ENCODE measurements around the gene BBS2. TPM values are rescaled to one million over a fixed set of nuclear protein-coding genes. Genes with fewer than 3 reads are reported as not detected.

BBS2 gene
- total RNA-seq, 1 donor from 2014 or later: 29.0 TPM

- Histone ChIP-seq H3K4me3 (ENCODE audit: insufficient read depth, low read depth, low read length) (no peak overlapping the region), H4K20me1 (ENCODE audit: insufficient read depth, low read length) (no peaks in the 10 kb centered on the region), H3K27me3 (ENCODE audit: insufficient read depth, low read length) (peaks cover 7% of the 10 kb centered on the region), H3K4me1 (ENCODE audit: insufficient read depth, low read length) (no peaks in the 10 kb centered on the region), H3K9ac (ENCODE audit: low read length) (no peak overlapping the region), H2AFZ (ENCODE audit: low read depth, low read length) (no peak overlapping the region), H3K36me3 (ENCODE audit: insufficient read depth, low read length) (no peaks in the 10 kb centered on the region), H3K4me2 (ENCODE audit: low read length) (no peak overlapping the region), H3K9me3 (ENCODE audit: insufficient read depth, low read depth, low read length) (no peaks in the 10 kb centered on the region), H3K79me2 (ENCODE audit: insufficient read depth, low read length) (no peaks in the 10 kb centered on the region), H3K27ac (ENCODE audit: low read depth, low read length) (no peak overlapping the region)
- Mint-ChIP-seq H3K27me3 (ENCODE audit: low read depth, unreplicated experiment) (peaks cover 49% of the 10 kb centered on the region), H3K9me3 (ENCODE audit: unreplicated experiment) (no peaks in the 10 kb centered on the region), H3K36me3 (ENCODE audit: low read depth, unreplicated experiment) (peaks cover 4% of the 10 kb centered on the region), H3K4me3 (ENCODE audit: unreplicated experiment) (no peak overlapping the region), H3K4me1 (ENCODE audit: low read depth, unreplicated experiment) (no peaks in the 10 kb centered on the region), H3K27ac (ENCODE audit: unreplicated experiment) (no peak overlapping the region)
- TF ChIP-seq CTCF (IDR thresholded peaks at IDR 0.05; ENCODE audit: insufficient read depth, low read depth, low read length): no peak
- no peak for TF ChIP-seq EZH2 (IDR thresholded peaks at IDR 0.05; ENCODE audit: insufficient read depth, low read length)
- no peak for FAIRE-seq
- no peak for DNase-seq (ENCODE audit: low read depth)
Observed at GRCh38 chr16:56538331-56538730, 18.5 kb upstream of the BBS2 start.

- no peaks in the 10 kb centered on the region for H3K36me3 Mint-ChIP-seq (ENCODE audit: low read depth, unreplicated experiment)
- no peak overlapping the region for H2AFZ ChIP-seq (ENCODE audit: low read depth, low read length)
- H3K4me3 Mint-ChIP-seq (ENCODE audit: unreplicated experiment): no peak overlapping the region
- no peaks in the 10 kb centered on the region for H4K20me1 ChIP-seq (ENCODE audit: insufficient read depth, low read length)
- no peak overlapping the region for H3K4me3 ChIP-seq (ENCODE audit: insufficient read depth, low read depth, low read length)
- H3K4me1 ChIP-seq (ENCODE audit: insufficient read depth, low read length): no peaks in the 10 kb centered on the region
- FAIRE-seq (no peak), DNase-seq (ENCODE audit: low read depth) (no peak)
- TF ChIP-seq CTCF (IDR thresholded peaks at IDR 0.05; ENCODE audit: insufficient read depth, low read depth, low read length): no peak
- TF ChIP-seq EZH2 (IDR thresholded peaks at IDR 0.05; ENCODE audit: insufficient read depth, low read length): no peak
- no peaks in the 10 kb centered on the region for H3K79me2 ChIP-seq (ENCODE audit: insufficient read depth, low read length)
- no peak overlapping the region for H3K27ac ChIP-seq (ENCODE audit: low read depth, low read length)
- H3K27me3 Mint-ChIP-seq (ENCODE audit: low read depth, unreplicated experiment): peaks cover 44% of the 10 kb centered on the region
- H3K4me1 Mint-ChIP-seq (ENCODE audit: low read depth, unreplicated experiment): no peaks in the 10 kb centered on the region
- H3K27ac Mint-ChIP-seq (ENCODE audit: unreplicated experiment): no peak overlapping the region
- no peak overlapping the region for H3K9ac ChIP-seq (ENCODE audit: low read length)
- no peaks in the 10 kb centered on the region for H3K36me3 ChIP-seq (ENCODE audit: insufficient read depth, low read length)
- H3K27me3 ChIP-seq (ENCODE audit: insufficient read depth, low read length): peaks cover 7% of the 10 kb centered on the region
- H3K9me3 Mint-ChIP-seq (ENCODE audit: unreplicated experiment): no peaks in the 10 kb centered on the region
- no peak overlapping the region for H3K4me2 ChIP-seq (ENCODE audit: low read length)
- H3K9me3 ChIP-seq (ENCODE audit: insufficient read depth, low read depth, low read length): no peaks in the 10 kb centered on the region
Observed at GRCh38 chr16:56534847-56535383, 15.1 kb upstream of the BBS2 start.

GRCh38 chr16:56532714-56533113, 12.9 kb upstream of the BBS2 start:
- Mint-ChIP-seq H3K9me3 (ENCODE audit: unreplicated experiment) (no peaks in the 10 kb centered on the region), H3K27me3 (ENCODE audit: low read depth, unreplicated experiment) (peaks cover 41% of the 10 kb centered on the region), H3K27ac (ENCODE audit: unreplicated experiment) (no peak overlapping the region), H3K4me3 (ENCODE audit: unreplicated experiment) (no peak overlapping the region), H3K36me3 (ENCODE audit: low read depth, unreplicated experiment) (no peaks in the 10 kb centered on the region), H3K4me1 (ENCODE audit: low read depth, unreplicated experiment) (no peaks in the 10 kb centered on the region)
- H3K27me3 ChIP-seq (ENCODE audit: insufficient read depth, low read length): peaks cover 7% of the 10 kb centered on the region
- no peak overlapping the region for H3K27ac ChIP-seq (ENCODE audit: low read depth, low read length)
- no peaks in the 10 kb centered on the region for H3K4me1 ChIP-seq (ENCODE audit: insufficient read depth, low read length)
- H3K79me2 ChIP-seq (ENCODE audit: insufficient read depth, low read length): no peaks in the 10 kb centered on the region
- no peaks in the 10 kb centered on the region for H3K36me3 ChIP-seq (ENCODE audit: insufficient read depth, low read length)
- FAIRE-seq: no peak
- no peaks in the 10 kb centered on the region for H3K9me3 ChIP-seq (ENCODE audit: insufficient read depth, low read depth, low read length)
- no peak overlapping the region for H2AFZ ChIP-seq (ENCODE audit: low read depth, low read length)
- no peak for DNase-seq (ENCODE audit: low read depth)
- H3K4me2 ChIP-seq (ENCODE audit: low read length): no peak overlapping the region
- TF ChIP-seq CTCF (IDR thresholded peaks at IDR 0.05; ENCODE audit: insufficient read depth, low read depth, low read length) (no peak), EZH2 (IDR thresholded peaks at IDR 0.05; ENCODE audit: insufficient read depth, low read length) (no peak)
- H3K4me3 ChIP-seq (ENCODE audit: insufficient read depth, low read depth, low read length): no peak overlapping the region
- H3K9ac ChIP-seq (ENCODE audit: low read length): no peak overlapping the region
- no peaks in the 10 kb centered on the region for H4K20me1 ChIP-seq (ENCODE audit: insufficient read depth, low read length)

Measured in astrocyte (in vitro differentiated cells and primary cell).